Measurements from ENCODE around the gene GTPBP2.

- peak; percentile 96 for TF ChIP-seq CTCF (conservative IDR thresholded peaks at IDR 0.05)
- no peak for TF ChIP-seq ZFX (IDR thresholded peaks at IDR 0.05)
Measured at GRCh38 chr6:43667245-43668150, 38.4 kb upstream of the GTPBP2 start.

Measured in C4-2B (cell line).